Measurements from ENCODE around the gene SLC25A1.

Gene SLC25A1

GRCh38 chr22:19148417-19149046, 30.0 kb downstream of the SLC25A1 start:
- FAIRE-seq = no peak
- TF ChIP-seq CTCF (IDR thresholded peaks at IDR 0.05; ENCODE audit: insufficient read depth, missing control alignments) = no peak
- no peak for DNase-seq (ENCODE audit: insufficient read length, low spot score)

GRCh38 chr22:19147195-19147780, 31.2 kb downstream of the SLC25A1 start:
- no peak for FAIRE-seq
- no peak for TF ChIP-seq CTCF (IDR thresholded peaks at IDR 0.05; ENCODE audit: insufficient read depth, missing control alignments)
- DNase-seq (ENCODE audit: insufficient read length, low spot score) = no peak

- no peak for TF ChIP-seq CTCF (IDR thresholded peaks at IDR 0.05; ENCODE audit: insufficient read depth, missing control alignments)
- no peak for DNase-seq (ENCODE audit: insufficient read length, low spot score)
- no peak for FAIRE-seq
Observed at GRCh38 chr22:19146215-19146968, 32.1 kb downstream of the SLC25A1 start.

GRCh38 chr22:19143967-19144400, 34.6 kb downstream of the SLC25A1 start:
- no peak for TF ChIP-seq CTCF (IDR thresholded peaks at IDR 0.05; ENCODE audit: insufficient read depth, missing control alignments)
- FAIRE-seq (no peak), DNase-seq (ENCODE audit: insufficient read length, low spot score) (no peak)

GRCh38 chr22:19143212-19143611, 35.3 kb downstream of the SLC25A1 start:
- DNase-seq (ENCODE audit: insufficient read length, low spot score) = no peak
- TF ChIP-seq CTCF (IDR thresholded peaks at IDR 0.05; ENCODE audit: insufficient read depth, missing control alignments) = no peak
- FAIRE-seq = no peak

- no peak for FAIRE-seq
- no peak for TF ChIP-seq CTCF (IDR thresholded peaks at IDR 0.05; ENCODE audit: insufficient read depth, missing control alignments)
- no peak for DNase-seq (ENCODE audit: insufficient read length, low spot score)
Observed at GRCh38 chr22:19142394-19142793, 36.1 kb downstream of the SLC25A1 start.

GRCh38 chr22:19139974-19140373, 38.6 kb downstream of the SLC25A1 start:
- TF ChIP-seq CTCF (IDR thresholded peaks at IDR 0.05; ENCODE audit: insufficient read depth, missing control alignments) = no peak
- FAIRE-seq = no peak
- no peak for DNase-seq (ENCODE audit: insufficient read length, low spot score)
